ENCODE results near the gene CFAP46. TPM values are rescaled to one million over a fixed set of nuclear protein-coding genes. Genes with fewer than 3 reads are reported as not detected.

Gene CFAP46
- total RNA-seq, 1 donor: under 0.01 TPM

GRCh38 chr10:132946806-132947546 lies 4.6 kb upstream of the CFAP46 start:
- no peak for DNase-seq (ENCODE audit: low read depth in 2 of 3, low spot score in 2 of 3)

GRCh38 chr10:132946311-132946710 lies 3.9 kb upstream of the CFAP46 start:
- no peak for DNase-seq (ENCODE audit: low read depth in 2 of 3, low spot score in 2 of 3)

- DNase-seq (ENCODE audit: low read depth in 2 of 3, low spot score in 2 of 3): no peak
Observed at GRCh38 chr10:132945894-132946255, 3.5 kb upstream of the CFAP46 start.

- no peak for DNase-seq (ENCODE audit: low read depth in 2 of 3, low spot score in 2 of 3)
Observed at GRCh38 chr10:132945125-132945893, 2.9 kb upstream of the CFAP46 start.

GRCh38 chr10:132944510-132944909 lies 2.1 kb upstream of the CFAP46 start:
- DNase-seq (ENCODE audit: low read depth in 2 of 3, low spot score in 2 of 3): no peak

- no peak for DNase-seq (ENCODE audit: low read depth in 2 of 3, low spot score in 2 of 3)
Observed at GRCh38 chr10:132943791-132944404, 1.5 kb upstream of the CFAP46 start.

- no peak for DNase-seq (ENCODE audit: low read depth in 2 of 3, low spot score in 2 of 3)
Observed at GRCh38 chr10:132943058-132943790, 854 bp upstream of the CFAP46 start.

GRCh38 chr10:132941640-132942051 lies 724 bp downstream of the CFAP46 start:
- DNase-seq (ENCODE audit: low read depth in 2 of 3, low spot score in 2 of 3): no peak

- no peak for DNase-seq (ENCODE audit: low read depth in 2 of 3, low spot score in 2 of 3)
Observed at GRCh38 chr10:132940791-132941465, 1.4 kb downstream of the CFAP46 start.

- peak in 2 of 3 donors; percentile 66 to 77 for DNase-seq (ENCODE audit: low read depth in 2 of 3, low spot score in 2 of 3)
Observed at GRCh38 chr10:132939957-132940790, 2.2 kb downstream of the CFAP46 start.

- DNase-seq (ENCODE audit: low read depth in 2 of 3, low spot score in 2 of 3): no peak
Observed at GRCh38 chr10:132939378-132939955, 2.9 kb downstream of the CFAP46 start.

GRCh38 chr10:132938472-132939339 lies 3.7 kb downstream of the CFAP46 start:
- DNase-seq (ENCODE audit: low read depth in 2 of 3, low spot score in 2 of 3): peak in 2 of 3 donors; percentile 52 to 53

- DNase-seq (ENCODE audit: low read depth in 2 of 3, low spot score in 2 of 3): no peak
Observed at GRCh38 chr10:132937861-132938260, 4.5 kb downstream of the CFAP46 start.

- DNase-seq (ENCODE audit: low read depth in 2 of 3, low spot score in 2 of 3): no peak
Observed at GRCh38 chr10:132934953-132935352, 7.4 kb downstream of the CFAP46 start.

GRCh38 chr10:132933308-132934042 lies 8.9 kb downstream of the CFAP46 start:
- no peak for DNase-seq (ENCODE audit: low read depth in 2 of 3, low spot score in 2 of 3)

- no peak for DNase-seq (ENCODE audit: low read depth in 2 of 3, low spot score in 2 of 3)
Observed at GRCh38 chr10:132932461-132933307, 9.7 kb downstream of the CFAP46 start.
